Stomach (tissue), 9 donors: ENCODE measurements around the gene KCNJ5. TPM values are rescaled to one million over a fixed set of nuclear protein-coding genes. Genes with fewer than 3 reads are reported as not detected.

Source experiments
- DNase-seq, 2 donors: peaks; one replicate each; pipeline versions ENCODE4 v3.0.0 to v3.0.0-alpha.2; 2013 to 2019
- H3K27ac ChIP-seq, 5 donors: fragments of 200-600 bp in 4 of 5; sonication (generic) in 4 of 5; one replicate each; pipeline ENCODE4 v1.5.1; 2013 to 2019; ENCODE audit warnings: mild to moderate bottlenecking in 1 of 5, moderate library complexity in 1 of 5
- H3K27me3 ChIP-seq, 3 donors: fragments of 200-600 bp; sonication (generic); one replicate each; pipeline ENCODE4 v1.5.1; 2017 to 2019; ENCODE audit warnings: mixed run types in 1 of 3
- H3K36me3 ChIP-seq, 4 donors: fragments of 200-600 bp; sonication (generic); 1 replicate in 3 of 4; 2 replicates in 1 of 4; pipeline ENCODE4 v1.5.1; 2016 to 2019
- H3K4me1 ChIP-seq, 4 donors: fragments of 200-600 bp; sonication (generic); one replicate each; pipeline ENCODE4 v1.5.1; 2016 to 2019
- H3K4me3 ChIP-seq, 4 donors: fragments of 200-600 bp; sonication (generic) in 3 of 4; one replicate each; pipeline ENCODE4 v1.5.1; 2016 to 2019; ENCODE audit warnings: mild to moderate bottlenecking in 1 of 4
- H3K9me3 ChIP-seq, 4 donors: fragments of 200-600 bp; sonication (generic); one replicate each; pipeline ENCODE4 v1.5.1; 2016 to 2019
- CTCF ChIP-seq, 7 experiments: fragments of 450-650 bp in 4 of 7; fragments of 200-600 bp in 3 of 7; sonication (generic) in 3 of 7; IDR thresholded peaks; one replicate each; pipeline ENCODE4 v1.5.1; 2016 to 2019; ENCODE audit warnings: antibody characterized with exemption in 7 of 7, control low read depth in 2 of 7, mild to moderate bottlenecking in 1 of 7
- EP300 ChIP-seq: sonication (generic); formaldehyde crosslinking; IDR thresholded peaks from one replicate; pipeline ENCODE4 v1.6.1; 2017; ENCODE audit warnings: antibody characterized with exemption
- POLR2A ChIP-seq, 4 donors: fragments of 450-650 bp; IDR thresholded peaks; one replicate each; pipeline ENCODE4 v1.6.1; 2016; ENCODE audit warnings: antibody characterized with exemption in 4 of 4, control low read depth in 2 of 4, mild to moderate bottlenecking in 1 of 4, moderate library complexity in 1 of 4
- POLR2AphosphoS5 ChIP-seq, 3 donors: sonication (generic); formaldehyde crosslinking; IDR thresholded peaks; one replicate each; pipeline ENCODE4 v1.6.1; 2016; ENCODE audit warnings: antibody characterized with exemption in 3 of 3
- WGBS, 5 donors: extraction: QIAGEN DNeasy Blood & Tissue Kit in 3 of 5; methylation state at CpG; one replicate each; pipeline versions ENCODE4 v1.1.5 to v1.1.7; 2013 to 2018; 5-methylcytosine and 5-hydroxymethylcytosine counted together
- intact Hi-C: fragments of 100-400 bp; cut with DNase I; formaldehyde crosslinking; loops from one replicate; pipeline ENCODE4 v1.15.1; 2023; ENCODE audit warnings: low total_unique reads
- polyA plus RNA-seq, 3 donors: library from polyadenylated mRNA; stranded (reverse); fragments of 200-250 nt; gene quantifications; one replicate each; pipeline ENCODE4 v1.2.3, GENCODE V29; 2013
- total RNA-seq, 5 donors: library from RNA; depleted of rRNA; stranded (reverse); fragments of >200 nt; gene quantifications; one replicate each; pipeline versions ENCODE4 v1.1.0 to v1.2.3, GENCODE V29; 2014 to 2016
- donor health status: healthy with polysubstance abuse.
- donor health status: Bipolar disorder and iron deficiency.
- donor health status: healthy.

KCNJ5 gene
- total and polyA plus RNA-seq, 8 donors, result 0.25 to 1.9 (median 0.83) TPM; not detected in 2

DNA sequence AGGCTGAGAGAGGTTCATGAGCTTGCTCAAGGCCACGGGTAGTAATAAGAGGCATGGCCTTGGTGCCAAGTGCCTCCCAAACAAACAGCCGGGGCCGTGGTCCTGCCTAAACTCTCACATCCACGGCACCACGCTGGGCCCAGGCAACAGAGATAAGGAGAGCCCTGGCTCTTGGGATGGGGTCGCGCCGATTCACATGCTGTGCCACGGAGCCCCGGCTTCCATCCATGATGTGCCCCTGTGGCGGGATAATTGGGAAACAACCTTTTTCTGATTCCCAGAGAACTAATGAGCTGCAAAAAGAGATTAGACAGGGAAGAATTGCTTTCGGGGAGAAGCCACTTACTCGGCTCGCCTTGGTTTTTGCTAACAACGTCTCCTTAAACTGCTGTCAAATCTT is 29.5 kb downstream of the KCNJ5 start:
- Histone ChIP-seq H3K27ac (no peak overlapping the region), H3K4me1 (no peaks in the 10 kb centered on the region), H3K9me3 (no peaks in the 10 kb centered on the region), H3K4me3 (no peak overlapping the region), H3K36me3 (no peaks in the 10 kb centered on the region), H3K27me3 (peaks cover 0 to 17% (median 0%) of the 10 kb centered on the region in 3 donors)
- WGBS, 5 donors, result 80 to 92% (median 87%) methylated on average over 10 to 15 of the region's 15 CpGs
- TF ChIP-seq POLR2A (IDR thresholded peaks at IDR 0.05) (no peak), POLR2AphosphoS5 (IDR thresholded peaks at IDR 0.05) (no peak), EP300 (no peak), CTCF (IDR thresholded peaks at IDR 0.05) (no peak)
- no peak for DNase-seq
- intact Hi-C loops, result no loop called here

DNA sequence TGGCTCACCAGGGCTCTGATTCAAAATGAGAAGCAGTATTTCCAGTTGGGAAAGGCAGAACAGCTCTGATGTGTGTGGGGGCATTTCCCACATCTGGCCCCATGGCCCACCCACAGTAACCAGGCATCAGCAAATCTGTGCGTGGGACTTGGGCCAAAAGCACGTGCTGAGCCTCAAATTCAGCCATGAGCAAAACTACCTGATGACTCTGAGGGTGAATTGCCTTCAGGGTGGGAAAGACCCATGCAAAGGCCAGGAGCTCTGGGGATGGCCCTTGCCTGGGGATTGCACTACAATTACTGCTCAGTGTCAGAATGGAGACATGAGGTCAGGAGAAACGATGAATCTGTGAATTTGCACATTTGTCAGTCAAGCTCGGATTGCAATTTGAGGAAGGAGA is 30.6 kb downstream of the KCNJ5 start:
- no peak overlapping the region for H3K4me3 ChIP-seq
- no peaks in the 10 kb centered on the region for H3K4me1 ChIP-seq
- peaks cover 0 to 17% (median 0%) of the 10 kb centered on the region in 3 donors for H3K27me3 ChIP-seq
- H3K36me3 ChIP-seq, result no peaks in the 10 kb centered on the region
- no peak for TF ChIP-seq EP300
- no peak for TF ChIP-seq CTCF (IDR thresholded peaks at IDR 0.05)
- TF ChIP-seq POLR2A (IDR thresholded peaks at IDR 0.05), result no peak
- no peak for TF ChIP-seq POLR2AphosphoS5 (IDR thresholded peaks at IDR 0.05)
- H3K9me3 ChIP-seq, result no peaks in the 10 kb centered on the region
- H3K27ac ChIP-seq, result no peak overlapping the region
- WGBS, 5 donors, result 79 to 89% (median 86%) methylated on average over 4 of the region's 4 CpGs
- intact Hi-C loops, result no loop called here
- no peak for DNase-seq

DNA sequence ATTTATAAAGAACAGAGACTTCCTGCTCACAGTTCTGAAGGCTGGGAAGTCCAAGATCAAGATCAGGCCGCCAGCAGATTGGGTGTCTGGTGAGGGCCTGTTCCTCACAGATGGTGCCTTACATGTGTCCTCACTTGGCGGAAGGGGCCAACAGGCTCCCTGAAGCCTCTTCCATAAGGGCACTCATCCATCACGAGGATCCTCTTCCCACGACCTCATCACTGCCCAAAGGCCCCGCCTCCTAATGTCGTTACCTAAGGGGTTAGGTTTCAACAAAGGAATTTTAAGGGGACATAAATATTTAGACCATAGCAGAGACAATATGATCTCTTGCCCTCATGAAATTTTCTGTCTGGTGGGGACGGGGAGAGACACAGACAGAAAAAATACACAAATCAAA is 32.9 kb downstream of the KCNJ5 start:
- Histone ChIP-seq H3K9me3 (no peaks in the 10 kb centered on the region), H3K36me3 (no peaks in the 10 kb centered on the region), H3K27ac (no peak overlapping the region), H3K4me1 (no peaks in the 10 kb centered on the region), H3K27me3 (peaks cover 0 to 17% (median 0%) of the 10 kb centered on the region in 3 donors), H3K4me3 (no peak overlapping the region)
- TF ChIP-seq EP300, result no peak
- no peak for TF ChIP-seq POLR2A (IDR thresholded peaks at IDR 0.05)
- TF ChIP-seq CTCF (IDR thresholded peaks at IDR 0.05), result no peak
- TF ChIP-seq POLR2AphosphoS5 (IDR thresholded peaks at IDR 0.05), result no peak
- no peak for DNase-seq
- WGBS, 5 donors, result 73 to 86% (median 80%) methylated on average over 7 of the region's 7 CpGs
- intact Hi-C loops, result no loop called here

GRCh38 chr11:128924510-128925249 is 33.5 kb downstream of the KCNJ5 start:
- intact Hi-C loops, result no loop called here
- peaks cover 0 to 16% (median 0%) of the 10 kb centered on the region in 3 donors for H3K27me3 ChIP-seq
- H3K36me3 ChIP-seq, result no peaks in the 10 kb centered on the region
- H3K4me1 ChIP-seq, result no peaks in the 10 kb centered on the region
- TF ChIP-seq POLR2A (IDR thresholded peaks at IDR 0.05), result no peak
- TF ChIP-seq CTCF (IDR thresholded peaks at IDR 0.05), result no peak
- no peak for TF ChIP-seq POLR2AphosphoS5 (IDR thresholded peaks at IDR 0.05)
- TF ChIP-seq EP300, result no peak
- WGBS, 5 donors, result 77 to 80% (median 78%) methylated on average over 16 of the region's 16 CpGs
- no peak overlapping the region for H3K4me3 ChIP-seq
- no peak for DNase-seq
- H3K27ac ChIP-seq, result no peak overlapping the region
- H3K9me3 ChIP-seq, result no peaks in the 10 kb centered on the region
